Natural killer cell (primary cell): Measurements from ENCODE around the gene DENND1C. TPM values are rescaled to one million over a fixed set of nuclear protein-coding genes. Genes with fewer than 3 reads are reported as not detected.
A peak's percentile ranks its signal among the peaks of the same experiment; 100 is the strongest.

ENCODE experiments used
- ATAC-seq, 3 donors: fragments of 150-1000 bp in 2 of 3; fragments of 200-7000 bp in 1 of 3; cut with Tn5 transposase; 1 replicate in 1 of 3; 2 replicates in 2 of 3; pipeline ENCODE4 v1.10.0; 2021; ENCODE audit warnings: mild to moderate bottlenecking in 2 of 3, moderate library complexity in 2 of 3
- DNase-seq, 2 donors: peaks; one replicate each; pipeline versions ENCODE4 v3.0.0 to v3.0.0-alpha.2; 2013 to 2021; ENCODE audit warnings: mixed read lengths in 1 of 2
- H3K27ac ChIP-seq: one replicate; pipeline ENCODE4 v1.5.1; 2013; ENCODE audit warnings: mild to moderate bottlenecking, low read length
- H3K27me3 ChIP-seq: one replicate; pipeline ENCODE4 v1.6.1; 2013; ENCODE audit warnings: low read length; ENCODE audit not compliant: control insufficient read depth, insufficient read depth
- H3K36me3 ChIP-seq: one replicate; pipeline ENCODE4 v1.6.1; 2013; ENCODE audit warnings: low read length; ENCODE audit not compliant: control insufficient read depth, insufficient read depth
- H3K4me1 ChIP-seq: one replicate; pipeline ENCODE4 v1.6.1; 2013; ENCODE audit warnings: low read length; ENCODE audit not compliant: control insufficient read depth, insufficient read depth
- H3K4me3 ChIP-seq: one replicate; pipeline ENCODE4 v1.5.1; 2013; ENCODE audit warnings: low read length
- H3K9me3 ChIP-seq: one replicate; pipeline ENCODE4 v1.6.1; 2013; ENCODE audit warnings: low read length; ENCODE audit not compliant: control insufficient read depth, insufficient read depth
- H3K27ac Mint-ChIP-seq, 2 donors: one replicate each; pipeline ENCODE4 v1.8.0; 2022; ENCODE audit warnings: mild to moderate bottlenecking in 2 of 2, mixed read lengths in 2 of 2, moderate library complexity in 1 of 2
- H3K27me3 Mint-ChIP-seq, 2 donors: one replicate each; pipeline ENCODE4 v1.8.0; 2022; ENCODE audit warnings: low read depth in 2 of 2, mixed read lengths in 2 of 2
- H3K36me3 Mint-ChIP-seq: one replicate; pipeline ENCODE4 v1.8.0; 2022; ENCODE audit warnings: mixed read lengths
- H3K4me1 Mint-ChIP-seq, 2 donors: one replicate each; pipeline ENCODE4 v1.8.0; 2022; ENCODE audit warnings: mixed read lengths in 2 of 2
- H3K4me3 Mint-ChIP-seq: one replicate; pipeline ENCODE4 v1.8.0; 2022; ENCODE audit warnings: mild to moderate bottlenecking, moderate library complexity, mixed read lengths
- H3K9me3 Mint-ChIP-seq, 2 donors: one replicate each; pipeline ENCODE4 v1.8.0; 2022; ENCODE audit warnings: mixed read lengths in 2 of 2
- CTCF ChIP-seq: fragments of 200-600 bp; IDR thresholded peaks from one replicate; pipeline ENCODE4 v1.8.0; 2022; ENCODE audit warnings: antibody characterized with exemption
- WGBS: methylation state at CpG from one replicate; pipeline ENCODE4 v1.1.7; 2013; ENCODE audit warnings: missing lambda C conversion rate; ENCODE audit not compliant: insufficient coverage; 5-methylcytosine and 5-hydroxymethylcytosine counted together
- intact Hi-C: fragments of 100-400 bp; cut with micrococcal nuclease; formaldehyde crosslinking; loops from one replicate; pipeline ENCODE4 v1.14.2; 2022
- total RNA-seq, 4 donors: library from RNA; stranded (reverse); fragments of 120-200 nt in 1 of 4; gene quantifications; one replicate each; pipeline versions ENCODE4 v1.2.3 to v1.2.4, GENCODE V29; 2013 to 2022

DENND1C gene
- total RNA-seq, 3 donors from 2014 or later (not counting 1 experiment from before 2014, with no cell fraction given) = 175 to 197 (median 188) TPM

- no peak for DNase-seq
- Histone ChIP-seq H3K27ac (no peak overlapping the region), H3K4me3 (no peak overlapping the region), H3K36me3 (peaks cover 39% of the 10 kb centered on the region), H3K27me3 (no peaks in the 10 kb centered on the region), H3K9me3 (no peaks in the 10 kb centered on the region), H3K4me1 (peaks cover 25% of the 10 kb centered on the region)
- Mint-ChIP-seq H3K4me3 (no peak overlapping the region), H3K27ac (no peak overlapping the region), H3K36me3 (no peaks in the 10 kb centered on the region), H3K9me3 (no peaks in the 10 kb centered on the region), H3K4me1 (peaks cover 23 to 24% of the 10 kb centered on the region in 2 donors), H3K27me3 (no peaks in the 10 kb centered on the region)
- WGBS = 98% methylated on average over 29 of the region's 29 CpGs
- no peak for TF ChIP-seq CTCF
- no peak for ATAC-seq
- intact Hi-C loops = no loop called here
These were observed 4.6 kb downstream of the DENND1C start for GRCh38 chr19:6476896-6477431.

- intact Hi-C loops = no loop called here
- H3K27ac Mint-ChIP-seq = peak overlapping the region; percentile 24 to 41
- 91% methylated on average over 33 of the region's 33 CpGs for WGBS
- H3K4me3 Mint-ChIP-seq = no peak overlapping the region
- Histone ChIP-seq H3K9me3 (no peaks in the 10 kb centered on the region), H3K36me3 (peaks cover 43% of the 10 kb centered on the region), H3K4me1 (peaks cover 21% of the 10 kb centered on the region), H3K27ac (no peak overlapping the region), H3K27me3 (no peaks in the 10 kb centered on the region), H3K4me3 (no peak overlapping the region)
- H3K4me1 Mint-ChIP-seq = peaks cover 17 to 18% of the 10 kb centered on the region in 2 donors
- no peak for TF ChIP-seq CTCF
- DNase-seq = peak; percentile 74 to 79
- ATAC-seq = peak; percentile 92 to 97 (median 93)
- H3K27me3 Mint-ChIP-seq = no peaks in the 10 kb centered on the region
- H3K9me3 Mint-ChIP-seq = no peaks in the 10 kb centered on the region
- no peaks in the 10 kb centered on the region for H3K36me3 Mint-ChIP-seq
These were observed 5.3 kb downstream of the DENND1C start for GRCh38 chr19:6476155-6476895.

DNA sequence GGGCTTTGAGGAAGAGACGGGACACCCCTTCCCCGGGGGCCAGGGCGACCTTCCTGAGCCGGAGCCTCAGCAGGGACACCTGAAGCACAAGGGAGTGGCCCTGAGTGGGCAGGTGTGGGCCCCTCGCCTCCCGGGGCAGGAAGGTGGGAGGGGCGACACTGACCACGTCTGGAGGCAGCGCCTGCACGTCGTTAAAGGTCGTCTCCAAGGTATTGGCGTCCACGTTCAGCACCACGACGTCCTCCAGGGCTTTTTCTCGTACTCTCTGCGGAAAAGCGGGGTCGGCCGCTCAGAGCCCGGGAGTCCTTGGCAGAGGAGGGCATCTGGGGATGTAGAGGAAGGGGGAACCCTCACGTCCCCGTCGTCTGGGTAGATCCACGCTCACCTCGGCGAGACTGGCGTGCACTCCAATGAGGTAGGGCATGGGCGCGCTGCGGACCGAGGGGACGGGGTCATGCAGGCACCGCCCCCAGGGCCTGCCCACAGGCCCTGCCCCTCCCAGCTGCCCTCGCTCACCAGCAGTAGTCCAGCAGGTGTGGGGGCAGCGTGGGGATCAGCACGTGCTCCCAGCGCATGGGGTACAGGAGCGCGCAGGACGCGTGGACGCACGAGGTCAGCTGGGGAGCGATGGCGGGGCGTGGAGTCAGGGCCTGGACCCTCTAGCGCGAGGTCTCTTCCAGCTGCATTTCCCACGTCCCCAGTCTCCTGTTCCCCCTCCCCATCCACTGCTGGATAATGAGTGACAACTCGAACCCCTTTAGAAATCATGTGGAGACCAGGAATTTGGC is 6.1 kb downstream of the DENND1C start:
- intact Hi-C loops = no loop called here
- no peaks in the 10 kb centered on the region for H3K27me3 ChIP-seq
- TF ChIP-seq CTCF = no peak
- H3K9me3 ChIP-seq = no peaks in the 10 kb centered on the region
- Mint-ChIP-seq H3K4me3 (no peak overlapping the region), H3K4me1 (peaks cover 9% of the 10 kb centered on the region in 2 donors), H3K36me3 (no peaks in the 10 kb centered on the region), H3K27me3 (no peaks in the 10 kb centered on the region), H3K27ac (peak overlapping the region; percentile 24 to 41), H3K9me3 (no peaks in the 10 kb centered on the region)
- peaks cover 49% of the 10 kb centered on the region for H3K36me3 ChIP-seq
- H3K27ac ChIP-seq = no peak overlapping the region
- peaks cover 12% of the 10 kb centered on the region for H3K4me1 ChIP-seq
- no peak overlapping the region for H3K4me3 ChIP-seq
- no peak for DNase-seq
- no peak for ATAC-seq
- WGBS = 94% methylated on average over 52 of the region's 52 CpGs
